DMS153 treated with DMSO at 0.1 percent for 48 hours (cell line): ENCODE data around the gene HIP1R.
"Not testable (repeated sequence)": the region's sequence is repeated elsewhere in the genome, so short reads cannot be mapped to it uniquely, and the experiment has no call there.

Source experiments
- DNase-seq: peaks from one replicate; lab custom pipeline; 2025; ENCODE audit not compliant: unreplicated experiment; lab: John Stamatoyannopoulos, UW

The HIP1R gene

GRCh38 chr12:122834921-122835749 is at the start of gene HIP1R:
TSS of gene HIP1R (plus strand) at chr12:122835457. CDS start at chr12:122835551, 94 bp downstream.
- no peak for DNase-seq

DNA sequence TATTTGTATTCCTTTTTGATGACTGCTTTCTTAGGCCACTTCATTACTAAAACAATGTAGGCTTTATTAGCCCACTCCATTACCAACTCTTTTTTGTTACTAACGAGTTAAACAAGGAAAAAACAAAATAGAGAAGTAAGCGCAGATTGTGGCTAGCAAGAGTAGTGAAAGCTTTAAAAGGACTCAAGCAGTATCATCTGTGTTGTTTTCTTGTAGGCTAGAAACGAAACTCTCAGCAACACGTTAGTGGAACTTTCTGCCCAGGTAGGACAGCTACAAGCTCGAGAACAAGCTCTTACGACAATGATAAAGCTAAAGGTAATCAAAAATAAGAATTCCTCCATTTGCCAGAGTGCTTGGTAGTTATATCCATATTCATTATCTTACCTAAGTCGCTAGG is 49.8 kb upstream of the HIP1R start:
- no peak for DNase-seq

DNA sequence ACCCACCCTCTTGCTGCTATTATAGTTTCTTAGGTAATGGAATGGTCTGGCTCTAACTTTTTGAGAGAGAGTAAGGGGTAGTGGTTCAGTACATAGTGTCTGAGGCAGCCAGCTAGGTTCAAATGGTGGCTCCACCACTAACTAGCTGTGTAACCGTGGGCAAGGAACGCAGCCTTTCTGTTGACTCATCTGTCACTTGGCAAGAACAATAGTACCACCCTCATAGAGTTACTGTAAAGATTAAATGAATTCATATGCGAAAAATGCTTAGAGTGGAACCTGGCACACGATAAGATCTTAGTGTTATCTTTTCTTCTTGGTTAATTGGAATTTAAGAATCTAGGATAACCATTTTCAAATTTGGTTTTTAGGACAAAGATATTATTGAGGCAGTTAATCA is 46.9 kb upstream of the HIP1R start:
- DNase-seq = no peak

- no peak for DNase-seq
Observed at GRCh38 chr12:122789637-122790036, 45.6 kb upstream of the HIP1R start.

- DNase-seq = no peak
Observed at GRCh38 chr12:122790393-122791075, 44.7 kb upstream of the HIP1R start.

GRCh38 chr12:122793685-122794106 is 41.6 kb upstream of the HIP1R start:
- DNase-seq = peak; percentile 17

- no peak for DNase-seq
Observed at GRCh38 chr12:122795807-122796206, 39.5 kb upstream of the HIP1R start.

DNA sequence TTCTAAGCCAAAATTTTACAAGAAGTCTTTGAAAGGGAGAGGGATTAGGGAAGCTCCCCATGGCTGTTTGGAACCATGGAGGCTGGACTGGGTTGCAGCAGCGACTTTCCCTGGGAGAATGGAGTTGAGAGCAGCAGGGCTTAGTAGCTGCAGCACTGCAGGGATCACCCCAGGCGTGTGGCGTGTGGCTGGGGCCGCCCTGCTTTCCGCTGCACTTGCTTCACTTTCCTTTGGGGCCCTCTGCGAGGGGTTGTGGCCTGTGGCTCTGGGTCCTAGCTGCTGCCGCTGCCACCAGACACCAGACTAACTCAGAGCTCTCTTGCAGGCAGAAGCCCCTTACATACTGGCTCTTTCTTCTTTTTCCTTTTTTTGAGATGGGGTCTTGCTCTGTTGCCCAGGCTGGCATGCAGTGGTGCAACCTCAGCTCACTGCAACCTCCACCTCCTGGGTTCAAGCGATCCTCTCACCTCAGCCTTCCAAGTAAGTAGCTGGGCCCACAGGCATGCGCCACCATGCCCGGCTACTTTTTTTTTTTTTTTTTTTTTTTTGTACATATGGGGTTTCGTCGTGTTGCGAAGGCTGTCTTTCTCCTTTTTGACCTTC is 35.5 kb upstream of the HIP1R start:
- no peak for DNase-seq

DNA sequence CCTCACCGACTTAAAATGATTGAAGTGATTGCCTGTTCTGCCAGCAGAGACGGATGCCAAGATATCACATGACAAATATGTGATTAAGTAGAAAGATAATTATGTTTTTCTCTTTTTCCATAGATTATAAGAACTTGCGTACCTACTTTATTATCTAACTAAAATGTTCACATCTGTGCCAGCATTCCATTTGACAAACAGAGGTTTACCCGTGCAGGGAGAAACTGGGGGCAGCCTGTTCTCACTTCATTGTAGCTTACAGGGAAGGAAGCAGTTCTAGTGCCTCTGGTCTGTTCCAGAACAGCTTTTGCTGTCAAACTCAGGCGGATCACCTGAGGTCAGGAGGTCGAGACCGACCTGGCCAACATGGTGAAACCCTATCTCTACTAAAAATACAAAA is 31.3 kb upstream of the HIP1R start:
- DNase-seq = no peak

DNA sequence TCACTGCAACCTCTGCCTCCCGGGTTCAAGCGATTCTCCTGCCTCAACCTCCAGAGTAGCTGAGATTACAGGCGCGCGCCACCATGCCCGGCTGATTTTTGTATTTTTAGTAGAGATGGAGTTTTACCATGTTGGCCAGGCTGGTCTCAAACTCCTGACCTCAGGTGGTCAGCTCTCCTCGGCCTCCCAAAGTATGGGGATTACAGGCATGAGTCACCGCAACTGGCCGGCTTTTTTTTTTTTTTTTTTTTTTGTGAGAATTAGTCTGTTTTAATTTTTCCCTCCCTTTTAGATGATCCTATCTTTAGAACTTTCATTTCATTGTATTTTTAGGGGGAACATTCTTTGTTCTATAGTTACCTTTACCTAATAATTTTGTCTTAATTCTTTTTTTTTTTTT is 30.3 kb upstream of the HIP1R start:
- not testable (repeated sequence) for DNase-seq

DNA sequence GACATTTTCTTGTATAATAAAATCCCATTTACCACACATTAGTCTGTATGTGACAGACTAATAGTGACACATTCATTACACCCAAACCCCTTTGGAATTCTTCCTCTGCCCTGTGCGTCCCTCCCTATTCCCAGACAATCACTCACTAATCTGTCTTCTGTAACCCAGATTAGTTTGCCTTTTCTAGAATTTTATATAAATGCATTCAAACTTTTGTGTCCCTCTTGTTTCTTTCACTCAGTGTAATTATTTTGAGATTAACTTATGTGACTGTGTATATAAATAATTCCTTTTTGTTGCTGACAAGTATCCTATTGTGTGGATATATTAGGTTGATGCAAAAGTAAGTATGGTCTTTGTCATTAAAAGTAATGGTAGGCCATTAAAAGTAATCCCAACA is 27.6 kb upstream of the HIP1R start:
- DNase-seq = no peak

- no peak for DNase-seq
Observed at GRCh38 chr12:122811777-122812176, 23.5 kb upstream of the HIP1R start.

GRCh38 chr12:122813310-122813713 is 21.9 kb upstream of the HIP1R start:
- DNase-seq = no peak

- DNase-seq = no peak
Observed at GRCh38 chr12:122819209-122819785, 16.0 kb upstream of the HIP1R start.

DNA sequence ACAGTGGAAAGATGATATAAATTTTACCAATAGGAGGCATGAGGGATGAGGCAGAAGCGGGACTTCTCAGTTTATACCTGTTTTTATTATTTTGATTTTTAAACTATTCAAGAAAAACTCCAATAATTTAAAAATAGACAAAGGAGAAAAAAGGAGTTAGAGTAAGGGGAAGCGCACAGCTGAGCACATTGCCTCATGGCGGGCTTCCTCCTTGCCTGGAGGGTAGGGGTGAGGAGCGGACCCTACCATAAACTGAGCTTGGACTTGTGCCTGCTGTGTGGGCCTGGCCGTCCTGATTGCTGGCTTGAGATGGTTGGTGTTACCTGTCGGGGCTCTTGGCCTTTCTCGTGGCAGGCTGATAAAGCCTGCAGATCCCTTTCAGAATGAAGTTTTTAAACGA is 15.1 kb upstream of the HIP1R start:
- DNase-seq = no peak

- no peak for DNase-seq
Observed at GRCh38 chr12:122820838-122821271, 14.4 kb upstream of the HIP1R start.

DNA sequence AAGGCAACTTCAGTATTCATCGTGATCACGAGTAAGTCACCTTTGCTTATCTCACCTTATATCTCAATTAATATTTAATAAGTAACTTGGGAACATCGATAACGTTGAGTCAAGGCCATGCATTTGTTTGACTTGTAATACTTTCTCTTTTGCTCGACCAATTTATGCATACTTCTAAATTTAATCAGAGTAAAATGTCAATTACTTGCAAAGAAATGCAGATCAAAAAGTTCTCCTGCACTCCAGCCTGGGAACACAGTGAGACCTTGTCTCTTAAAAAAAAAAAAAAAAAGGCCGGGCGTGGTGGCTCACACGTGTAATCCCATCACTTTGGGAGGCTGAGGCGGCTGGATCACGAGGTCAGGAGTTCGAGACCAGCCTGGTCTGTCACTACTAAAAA is 11.8 kb upstream of the HIP1R start:
- no peak for DNase-seq

DNA sequence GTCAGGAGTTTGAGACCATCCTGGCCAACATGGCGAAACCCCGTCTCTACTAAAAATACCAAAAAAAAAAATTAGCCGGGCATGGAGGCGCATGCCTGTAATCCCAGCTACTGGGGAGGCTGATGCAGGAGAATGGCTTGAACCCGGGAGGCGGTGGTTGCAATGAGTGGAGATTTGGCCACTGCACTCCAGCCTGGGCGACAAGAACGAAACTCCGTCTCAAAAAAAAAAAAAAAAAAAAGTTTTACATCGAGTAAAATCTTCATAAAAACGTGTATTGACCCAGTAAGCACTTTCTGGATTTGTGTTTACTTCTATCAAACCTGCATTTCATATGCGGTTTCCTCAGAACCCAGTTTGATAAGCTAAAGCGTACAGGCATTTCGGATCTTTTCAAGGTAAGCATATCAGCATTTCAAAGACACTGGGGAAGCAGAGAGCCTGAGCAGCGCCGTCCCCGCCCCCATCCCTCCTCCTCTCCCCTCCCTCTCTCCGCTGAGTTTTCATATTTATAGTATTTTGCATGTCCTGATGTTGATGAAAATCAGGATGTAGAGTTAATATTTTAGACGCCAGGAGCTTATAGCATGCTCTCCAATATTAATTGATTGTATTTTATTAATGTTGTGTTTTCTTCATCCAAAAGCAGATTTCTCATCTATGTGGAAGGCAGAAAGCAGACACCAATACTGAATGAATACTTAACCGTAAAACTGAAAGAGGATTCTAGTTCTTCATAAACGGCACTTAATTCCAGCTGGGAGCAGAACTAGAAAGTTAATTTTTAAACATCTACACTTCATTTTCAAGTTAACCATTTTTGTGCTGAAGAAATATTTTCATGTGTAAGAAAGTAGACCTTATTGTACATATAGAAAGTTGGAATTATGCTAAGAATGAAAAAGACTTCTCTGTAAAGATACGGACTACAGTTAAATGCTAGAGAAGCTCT is 9.2 kb upstream of the HIP1R start:
- DNase-seq = no peak

GRCh38 chr12:122827258-122827657 is 8.0 kb upstream of the HIP1R start:
- DNase-seq = no peak

GRCh38 chr12:122830517-122831214 is 4.6 kb upstream of the HIP1R start:
- no peak for DNase-seq
